ENCODE measurements around the gene TMED8.

GRCh38 chr14:77324816-77325745 lies 51.8 kb downstream of the TMED8 start:
- no peak for TF ChIP-seq CTCF (IDR thresholded peaks at IDR 0.05)
- no peak for TF ChIP-seq ZFX (IDR thresholded peaks at IDR 0.05; ENCODE audit: borderline replicate concordance)
